ENCODE results near the gene CHST12. TPM values are rescaled to one million over a fixed set of nuclear protein-coding genes. Genes with fewer than 3 reads are reported as not detected.

CHST12 gene
- total RNA-seq, 1 experiment from 2014 or later: 9.9 TPM

GRCh38 chr7:2420216-2420933 is 17.0 kb downstream of the CHST12 start:
- intact Hi-C loops (cut with micrococcal nuclease): no loop called here
- H3K4me1 Mint-ChIP-seq (ENCODE audit: insufficient read depth, unreplicated experiment): no peaks in the 10 kb centered on the region

GRCh38 chr7:2421943-2422310 is 18.5 kb downstream of the CHST12 start:
- peaks cover 6% of the 10 kb centered on the region for H3K36me3 Mint-ChIP-seq (ENCODE audit: insufficient read depth, unreplicated experiment)
- no TSS peak for BruUV-seq (replicated peaks)
- no peak overlapping the region for H3K27ac Mint-ChIP-seq (ENCODE audit: low read depth, unreplicated experiment)
- no peak overlapping the region for H3K4me3 Mint-ChIP-seq (ENCODE audit: unreplicated experiment)
- no peaks in the 10 kb centered on the region for H3K9me3 Mint-ChIP-seq (ENCODE audit: unreplicated experiment)
- no peak for TF ChIP-seq CTCF (IDR thresholded peaks at IDR 0.05; ENCODE audit: unreplicated experiment)
- no peaks in the 10 kb centered on the region for H3K4me1 Mint-ChIP-seq (ENCODE audit: insufficient read depth, unreplicated experiment)
- POLR2A ChIA-PET: interaction anchor here (0.6 kb wide), 1 partner anchor 34 kb away, joined by 3 read pairs; no protein-coding TSS in a partner anchor
- intact Hi-C loops (cut with micrococcal nuclease): no loop called here
- H3K27me3 Mint-ChIP-seq (ENCODE audit: insufficient read depth, unreplicated experiment): no peaks in the 10 kb centered on the region
- DNase-seq (ENCODE audit: unreplicated experiment): no peak
- CTCF ChIA-PET: no interaction called here

More at GRCh38 chr7:2420216-2420933, 17.0 kb downstream of the CHST12 start:
- BruUV-seq (replicated peaks): no TSS peak
- DNase-seq (ENCODE audit: unreplicated experiment): no peak
- POLR2A ChIA-PET: no interaction called here
- Mint-ChIP-seq H3K9me3 (ENCODE audit: unreplicated experiment) (no peaks in the 10 kb centered on the region), H3K4me3 (ENCODE audit: unreplicated experiment) (no peak overlapping the region), H3K27ac (ENCODE audit: low read depth, unreplicated experiment) (no peak overlapping the region), H3K36me3 (ENCODE audit: insufficient read depth, unreplicated experiment) (no peaks in the 10 kb centered on the region), H3K27me3 (ENCODE audit: insufficient read depth, unreplicated experiment) (no peaks in the 10 kb centered on the region)
- CTCF ChIA-PET: no interaction called here
- TF ChIP-seq CTCF (IDR thresholded peaks at IDR 0.05; ENCODE audit: unreplicated experiment): no peak

DNA sequence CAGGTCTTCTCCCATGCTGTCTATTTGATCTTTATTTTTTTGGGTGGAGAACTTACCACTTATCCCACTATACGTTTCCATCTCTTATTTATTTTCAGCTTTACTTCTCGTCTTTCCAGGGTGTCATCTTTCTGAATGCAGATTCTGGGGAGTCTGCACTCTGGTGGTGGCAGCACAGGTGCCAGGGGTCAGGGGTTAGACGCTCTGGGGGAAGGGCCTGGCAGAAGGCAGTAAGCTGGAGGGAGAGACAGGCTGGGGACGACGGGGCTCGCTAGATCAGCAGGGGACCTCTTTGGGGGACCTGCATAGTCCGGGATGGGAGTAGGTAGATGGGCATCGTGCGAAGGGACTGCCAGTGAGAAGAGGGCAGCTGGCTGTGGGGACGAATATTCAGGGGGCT is 22.3 kb downstream of the CHST12 start:
- H3K36me3 Mint-ChIP-seq (ENCODE audit: insufficient read depth, unreplicated experiment): peaks cover 6% of the 10 kb centered on the region

More for the DNA sequence above, 22.3 kb downstream of the CHST12 start:
- no peak for TF ChIP-seq CTCF (IDR thresholded peaks at IDR 0.05; ENCODE audit: unreplicated experiment)
- H3K27ac Mint-ChIP-seq (ENCODE audit: low read depth, unreplicated experiment): no peak overlapping the region
- H3K4me3 Mint-ChIP-seq (ENCODE audit: unreplicated experiment): no peak overlapping the region
- peaks cover 1% of the 10 kb centered on the region for H3K9me3 Mint-ChIP-seq (ENCODE audit: unreplicated experiment)
- H3K4me1 Mint-ChIP-seq (ENCODE audit: insufficient read depth, unreplicated experiment): no peaks in the 10 kb centered on the region
- POLR2A ChIA-PET: interaction anchor here (0.5 kb wide), 1 partner anchor 30 kb away, joined by 3 read pairs; no protein-coding TSS in a partner anchor
- no peak for DNase-seq (ENCODE audit: unreplicated experiment)
- intact Hi-C loops (cut with micrococcal nuclease): no loop called here
- no peaks in the 10 kb centered on the region for H3K27me3 Mint-ChIP-seq (ENCODE audit: insufficient read depth, unreplicated experiment)
- no TSS peak for BruUV-seq (replicated peaks)
- CTCF ChIA-PET: interaction anchor here (0.6 kb wide), 3 partner anchors 243 to 1252 kb away, joined by 3 to 5 read pairs (median 3); no protein-coding TSS in a partner anchor

Data from MCF 10A (cell line).